ENCODE measurements around the gene NSUN7.

Gene NSUN7

DNA sequence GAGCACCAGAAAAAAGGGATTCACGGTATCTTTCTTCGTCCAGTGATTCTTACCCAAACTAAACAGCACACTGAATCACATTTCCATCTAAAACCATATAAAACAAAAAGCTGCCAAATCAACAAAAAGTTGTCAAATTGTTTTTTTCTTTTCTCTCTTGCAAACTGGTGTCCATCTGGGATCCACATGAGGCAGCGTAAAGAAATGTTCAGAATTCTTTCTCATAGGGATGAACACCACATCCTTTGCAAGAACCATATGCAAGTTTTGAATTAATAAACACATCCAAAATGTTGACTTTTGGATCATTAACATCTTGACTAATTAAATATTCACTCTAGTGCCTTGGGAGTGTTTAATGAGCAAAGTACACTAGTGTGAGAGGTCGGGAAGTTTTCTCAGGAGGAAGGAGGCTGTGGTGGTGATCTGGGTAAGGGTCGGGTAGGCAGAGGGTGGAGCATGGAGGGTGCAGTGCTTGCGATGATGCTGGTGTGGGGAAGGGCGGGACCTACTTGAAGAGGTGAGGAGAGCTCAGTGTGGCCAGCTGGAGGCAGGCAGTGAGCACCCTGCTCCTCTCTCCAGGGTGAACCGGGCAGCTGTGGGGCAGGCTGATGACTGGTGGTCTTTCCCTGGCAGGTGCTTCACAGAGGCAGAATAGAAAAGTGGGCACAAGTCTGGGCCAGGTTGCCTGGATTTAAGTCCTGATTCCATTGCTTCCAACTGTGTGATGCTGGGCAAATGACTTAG lies 72.8 kb downstream of the NSUN7 start:
- DNase-seq (ENCODE audit: low spot score), result no peak

DNA sequence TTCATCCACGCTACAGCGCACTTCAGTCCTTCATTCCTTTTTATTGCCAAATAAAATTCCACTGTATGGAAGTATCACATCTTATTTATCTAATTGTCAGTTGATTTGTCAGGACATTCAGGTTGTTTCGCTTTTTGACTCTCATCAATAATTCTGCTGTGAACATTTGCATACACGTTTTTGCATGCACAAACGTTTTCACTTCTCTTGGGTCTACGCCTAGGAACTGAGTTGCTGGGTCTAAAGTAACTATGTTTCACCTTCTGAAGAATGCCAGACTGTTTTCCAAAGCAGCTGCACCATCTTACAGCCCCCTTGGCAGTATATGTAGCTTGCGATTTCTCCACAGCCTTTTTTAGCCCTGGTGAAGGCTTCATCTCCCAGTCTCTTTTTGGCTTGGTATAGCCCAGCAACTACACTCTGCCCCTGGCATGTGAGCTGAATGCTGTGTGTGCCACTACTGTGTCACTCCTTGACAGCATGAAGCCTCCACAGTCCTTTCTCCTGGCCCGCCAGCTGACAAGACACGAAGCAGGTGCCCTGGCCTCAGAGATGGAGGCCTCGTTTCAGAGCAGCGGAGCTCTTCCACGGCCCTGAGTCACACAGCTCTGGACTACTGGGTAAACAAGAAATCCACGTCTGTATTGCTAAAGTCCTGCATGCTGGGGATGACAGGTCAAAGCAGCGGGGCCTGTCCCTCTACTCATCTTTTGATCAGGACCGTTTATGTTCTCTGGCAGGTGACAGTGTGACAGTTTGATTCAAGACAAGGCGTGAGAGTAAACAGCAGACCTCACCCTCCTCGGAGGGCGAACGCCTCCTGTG lies 75.5 kb downstream of the NSUN7 start:
- no peak for DNase-seq (ENCODE audit: low spot score)

DNA sequence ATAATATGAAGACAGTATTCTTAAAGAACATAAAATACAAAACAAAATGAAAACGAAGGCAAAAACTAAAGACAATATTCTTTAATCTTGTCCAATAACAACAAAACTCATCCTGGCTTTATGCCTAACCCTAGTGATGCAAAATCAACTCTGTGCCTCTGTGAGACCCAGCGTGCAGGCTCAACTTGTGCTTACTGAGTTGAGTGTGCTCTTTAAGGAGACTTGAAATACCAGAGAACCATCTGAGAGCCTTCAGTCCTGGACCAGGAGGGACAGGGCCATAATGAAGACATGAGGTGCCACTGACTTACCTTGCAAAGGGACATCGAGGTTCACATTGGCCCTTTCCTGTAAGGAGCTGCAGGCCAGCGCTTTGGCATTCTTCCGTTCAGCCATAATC lies 77.1 kb downstream of the NSUN7 start:
- no peak for DNase-seq (ENCODE audit: low spot score)

GRCh38 chr4:40827758-40828157 lies 78.0 kb downstream of the NSUN7 start:
- no peak for DNase-seq (ENCODE audit: low spot score)

GRCh38 chr4:40828661-40829060 lies 78.9 kb downstream of the NSUN7 start:
- no peak for DNase-seq (ENCODE audit: low spot score)

GRCh38 chr4:40829586-40829985 lies 79.8 kb downstream of the NSUN7 start:
- no peak for DNase-seq (ENCODE audit: low spot score)

- peak; percentile 86 for DNase-seq (ENCODE audit: low spot score)
These were observed 81.6 kb downstream of the NSUN7 start for GRCh38 chr4:40831146-40831907.

DNA sequence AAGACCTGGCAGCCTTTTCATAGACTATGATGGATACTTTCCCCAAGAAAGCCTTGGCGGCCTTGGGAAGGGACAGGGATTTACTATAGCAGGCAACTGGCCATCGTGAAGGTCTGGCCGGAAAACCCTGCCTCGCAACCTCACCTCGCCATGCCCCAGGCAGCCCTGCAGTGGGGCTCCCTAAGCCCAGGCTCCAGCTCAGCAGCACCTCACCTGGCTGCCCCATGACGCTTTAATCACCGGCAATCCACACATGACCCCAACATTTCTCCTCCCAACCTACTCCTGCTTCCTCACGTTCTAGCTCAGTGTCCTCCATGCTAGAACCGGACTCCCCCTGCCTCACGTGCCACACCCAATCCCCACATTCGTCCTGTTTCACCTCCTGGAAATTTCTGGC lies 82.4 kb downstream of the NSUN7 start:
- no peak for DNase-seq (ENCODE audit: low spot score)

DNA sequence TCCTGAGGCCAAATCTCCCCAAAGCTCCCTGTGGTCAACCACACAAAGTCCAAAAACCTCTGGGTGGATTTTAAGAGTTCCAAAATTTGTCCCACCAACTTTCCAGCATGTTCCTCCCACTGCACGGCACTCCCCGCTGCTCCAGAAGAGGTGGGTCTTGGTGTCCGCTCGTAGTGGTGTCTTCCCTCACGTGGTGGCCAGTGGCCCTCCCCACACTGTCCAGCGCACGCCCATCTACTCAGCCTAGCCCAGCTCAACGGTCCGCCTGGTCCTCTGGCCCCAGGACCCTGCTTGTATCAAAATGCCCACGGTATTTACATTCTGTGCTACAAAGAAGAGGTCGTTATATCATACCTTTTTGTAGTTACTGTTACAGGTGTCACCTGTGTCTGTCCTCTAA lies 83.5 kb downstream of the NSUN7 start:
- no peak for DNase-seq (ENCODE audit: low spot score)

- no peak for DNase-seq (ENCODE audit: low spot score)
These were observed 87.5 kb downstream of the NSUN7 start for GRCh38 chr4:40837094-40837870.

GRCh38 chr4:40838742-40839141 lies 89.0 kb downstream of the NSUN7 start:
- DNase-seq (ENCODE audit: low spot score), result no peak

GRCh38 chr4:40840255-40840984 lies 90.7 kb downstream of the NSUN7 start:
- no peak for DNase-seq (ENCODE audit: low spot score)

DNA sequence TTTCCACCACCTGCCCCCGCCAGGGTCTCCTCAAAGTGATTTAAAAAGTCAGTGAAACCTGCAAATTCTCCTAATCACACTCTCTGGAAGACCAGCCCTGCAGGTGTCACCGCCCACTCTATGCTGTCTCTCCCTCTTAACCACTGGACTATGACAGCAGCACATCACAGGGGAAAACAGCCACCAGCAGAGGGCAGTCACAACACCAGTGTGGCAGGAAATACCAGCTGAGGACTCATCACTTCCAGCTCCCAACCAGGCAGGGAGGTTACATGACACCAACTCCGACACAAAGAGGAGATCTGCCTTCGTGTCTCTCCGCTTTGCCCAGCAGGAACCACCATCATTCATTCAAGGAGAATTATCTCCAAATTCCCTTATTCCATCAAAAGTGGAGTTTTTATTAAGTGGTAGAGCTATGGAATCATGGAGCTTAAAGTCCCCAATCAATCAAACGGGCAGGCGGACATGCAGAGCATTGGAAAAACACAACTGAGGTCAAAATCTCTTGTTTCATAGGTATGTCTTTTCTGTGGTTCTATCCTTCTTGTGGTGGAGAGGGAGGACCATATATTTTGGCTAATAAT lies 91.3 kb downstream of the NSUN7 start:
- peak; percentile 85 for DNase-seq (ENCODE audit: low spot score)

DNA sequence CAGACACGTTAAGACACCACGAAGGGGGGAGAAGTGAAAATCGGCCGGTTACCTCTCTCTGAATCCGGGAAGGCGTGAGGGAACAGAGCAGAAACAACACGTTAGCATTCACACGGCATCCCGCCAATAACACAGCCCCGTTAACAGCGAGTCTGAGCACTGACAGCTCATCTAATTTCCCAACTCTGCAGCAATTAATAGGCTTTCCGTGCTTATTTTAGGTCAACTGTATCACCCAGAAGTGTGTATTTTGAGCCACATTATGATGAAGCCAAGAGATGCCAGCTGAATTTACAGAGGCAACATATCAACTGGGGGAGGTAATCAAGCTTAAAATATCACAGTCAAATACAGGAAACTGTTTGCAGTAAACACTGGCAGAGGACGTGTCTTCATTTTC lies 92.6 kb downstream of the NSUN7 start:
- no peak for DNase-seq (ENCODE audit: low spot score)

DNA sequence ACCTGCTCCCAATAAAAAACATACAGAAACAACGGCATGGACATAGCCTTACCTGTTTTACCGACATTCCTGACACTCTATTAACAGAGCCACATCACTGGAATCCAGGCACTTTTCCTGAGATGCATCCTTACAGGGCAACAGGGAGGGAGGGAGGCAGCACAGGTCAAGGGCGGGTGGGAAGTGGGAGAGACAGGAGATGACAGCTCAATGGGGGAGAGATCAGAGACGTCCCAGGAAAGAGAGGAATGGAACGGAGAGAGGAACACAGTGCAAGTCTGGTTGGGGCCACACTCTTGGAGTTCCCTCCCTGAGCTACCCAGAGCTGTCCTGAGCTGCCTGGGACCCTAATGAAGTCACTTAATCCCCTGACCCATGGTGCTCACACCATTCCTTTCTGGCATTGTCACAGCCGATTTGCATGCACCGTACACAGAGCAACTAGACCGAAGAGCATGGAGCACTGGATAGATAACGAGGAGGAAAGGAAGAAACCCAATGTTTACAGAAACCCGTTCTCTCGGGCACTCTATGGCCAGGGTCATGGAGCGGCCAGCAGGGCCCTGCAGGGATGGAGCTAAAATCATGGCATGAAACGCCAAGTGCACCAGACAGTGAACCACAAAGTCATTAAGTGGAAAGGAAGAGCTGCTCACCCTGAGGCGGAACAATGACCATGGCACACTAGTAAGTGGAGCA lies 93.1 kb downstream of the NSUN7 start:
- DNase-seq (ENCODE audit: low spot score), result no peak

DNA sequence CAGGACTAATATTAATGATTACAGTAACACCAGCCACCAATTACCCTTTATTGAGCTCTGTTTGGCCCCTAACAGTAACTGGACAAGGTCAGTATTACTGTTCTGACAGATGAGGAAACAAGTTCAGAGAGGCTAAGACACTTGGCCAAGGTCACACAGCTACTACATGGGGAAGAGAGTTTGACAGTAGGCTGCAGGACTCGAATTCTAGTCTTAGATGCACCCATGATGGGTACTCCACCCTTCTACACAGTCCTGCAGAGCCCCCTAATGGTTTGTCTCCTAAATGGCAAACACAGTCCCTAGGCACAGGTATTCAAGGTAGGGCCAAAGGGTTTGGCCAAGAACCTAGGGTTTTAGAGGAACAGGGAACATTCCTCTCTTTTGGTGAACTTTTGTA lies 93.9 kb downstream of the NSUN7 start:
- DNase-seq (ENCODE audit: low spot score), result no peak

DNA sequence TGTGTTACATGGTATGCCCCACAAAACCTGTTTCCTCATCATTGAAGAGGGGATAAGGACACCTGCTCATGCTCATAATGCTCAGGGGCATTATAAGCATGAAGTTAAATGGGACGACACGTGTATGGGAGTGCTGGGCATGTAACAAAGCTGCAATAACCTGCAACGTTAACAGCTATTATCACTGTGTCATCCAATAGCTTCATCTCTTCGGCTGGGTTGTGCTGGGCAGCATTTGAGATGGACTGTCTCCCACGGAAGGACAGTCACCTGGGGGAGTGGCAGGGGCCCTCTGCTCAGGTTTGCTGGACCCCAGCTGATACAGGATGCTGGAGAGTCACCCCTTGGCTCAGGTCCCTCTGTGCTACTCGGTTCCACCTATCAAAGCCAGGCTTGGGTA lies 94.5 kb downstream of the NSUN7 start:
- no peak for DNase-seq (ENCODE audit: low spot score)

- DNase-seq (ENCODE audit: low spot score), result peak; percentile 75
These were observed 95.5 kb downstream of the NSUN7 start for GRCh38 chr4:40845154-40845835.

DNA sequence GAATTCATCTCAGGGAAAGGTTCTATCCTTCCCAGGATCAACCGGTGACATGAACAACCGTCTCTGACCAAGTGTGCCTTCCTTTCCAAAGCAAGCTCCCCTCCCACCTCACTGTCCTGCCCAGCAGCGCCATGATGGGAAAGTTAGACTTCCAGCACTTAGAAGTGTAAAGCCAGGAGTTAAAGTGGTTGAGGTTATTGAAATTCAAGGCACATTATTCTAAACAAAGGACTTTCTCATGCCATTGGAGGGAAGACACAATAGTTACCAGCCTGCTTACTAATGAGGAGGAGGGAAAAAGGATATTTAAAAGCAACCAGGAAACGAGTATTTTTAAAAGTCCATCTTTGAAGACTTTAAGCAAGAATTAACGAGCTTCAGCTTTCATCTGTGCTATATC lies 96.8 kb downstream of the NSUN7 start:
- DNase-seq (ENCODE audit: low spot score), result peak; percentile 92

- DNase-seq (ENCODE audit: low spot score), result no peak
These were observed 98.5 kb downstream of the NSUN7 start for GRCh38 chr4:40848251-40848650.
